Putamen (tissue), 1 donor: ENCODE results near the gene SEMA4D.

Source experiments
- DNase-seq: peaks from one replicate; pipeline ENCODE4 v3.0.0-alpha.2; 2016; ENCODE audit warnings: low spot score

Gene SEMA4D

GRCh38 chr9:89410641-89411350 lies 87.1 kb downstream of the SEMA4D start:
- DNase-seq: peak; percentile 73

DNA sequence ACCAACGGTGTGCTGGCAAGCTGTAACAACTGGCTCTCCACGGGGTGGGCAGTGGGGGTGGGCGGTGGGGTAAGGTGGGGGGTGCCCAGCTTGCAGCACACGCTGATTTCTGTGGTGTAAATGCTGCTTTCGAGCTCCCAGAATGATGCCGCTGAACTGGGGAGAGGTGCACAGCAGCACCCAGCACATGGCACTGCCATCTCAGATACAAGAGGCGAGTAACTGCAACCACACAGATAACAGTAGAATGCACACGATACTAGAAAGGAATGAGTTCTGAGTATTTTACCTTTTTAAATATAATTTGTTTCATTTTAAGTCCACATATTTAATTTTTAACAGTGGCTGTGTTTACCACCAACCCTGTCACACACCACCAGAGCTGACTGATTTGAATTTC lies 87.9 kb downstream of the SEMA4D start:
- DNase-seq: no peak

DNA sequence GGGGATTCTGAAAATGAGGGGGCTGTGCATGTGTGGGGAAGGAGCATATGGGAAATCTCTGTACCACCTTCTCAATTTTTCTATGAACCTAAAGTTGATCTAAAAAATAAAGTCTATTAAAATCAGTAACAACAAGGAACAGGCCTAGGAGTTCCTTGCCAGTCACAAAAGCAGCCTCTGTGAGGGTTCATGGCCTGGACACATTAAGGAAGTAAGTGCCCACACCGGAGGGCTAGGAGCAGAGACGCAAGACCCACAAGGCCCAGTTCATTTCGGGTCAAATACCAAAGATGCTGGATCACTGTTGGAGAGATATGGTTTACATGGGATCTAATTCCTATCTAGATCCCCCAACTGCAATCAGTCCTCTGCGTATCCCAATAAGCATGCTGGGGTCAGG lies 88.4 kb downstream of the SEMA4D start:
- DNase-seq: no peak

- no peak for DNase-seq
These were observed 89.2 kb downstream of the SEMA4D start for GRCh38 chr9:89408628-89409101.

DNA sequence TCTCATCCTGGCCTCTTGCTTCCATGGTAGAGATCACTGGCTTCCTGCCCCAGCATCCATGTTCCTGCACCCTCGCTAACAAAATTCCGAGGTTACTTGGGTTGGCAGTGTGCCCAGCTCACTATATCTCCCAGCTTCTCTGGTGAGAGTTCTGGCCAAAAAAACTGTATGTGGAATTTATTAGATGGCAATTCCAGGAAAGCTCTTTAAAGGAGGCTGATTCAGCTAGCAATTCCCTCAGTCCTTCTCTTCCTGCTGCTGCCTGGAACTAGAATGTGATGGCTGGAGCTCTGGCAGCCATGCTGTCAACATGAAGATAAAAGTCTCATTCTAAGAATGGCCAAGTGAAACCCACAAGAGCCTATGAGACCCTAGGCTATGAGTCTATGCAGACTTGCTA lies 90.8 kb downstream of the SEMA4D start:
- no peak for DNase-seq

DNA sequence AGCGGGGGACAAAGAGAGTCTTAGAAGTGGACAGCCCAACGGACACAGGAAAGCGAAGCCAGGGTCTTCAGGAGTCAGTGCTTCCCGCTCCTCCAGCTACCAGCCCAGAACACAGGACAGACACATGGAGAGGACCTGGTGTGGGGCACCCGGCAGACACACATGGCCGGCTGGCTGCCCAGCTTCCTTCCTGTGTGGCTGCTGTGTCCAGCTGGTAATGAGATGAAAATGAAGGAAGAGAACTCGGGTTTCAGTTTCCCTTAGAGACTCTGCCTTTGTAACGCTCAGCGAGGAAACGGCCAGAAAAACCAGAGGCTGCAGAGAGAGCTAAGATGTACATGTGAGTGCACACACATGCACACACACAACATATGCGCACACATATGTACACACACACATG lies 92.1 kb downstream of the SEMA4D start:
- DNase-seq: no peak

GRCh38 chr9:89404074-89404473 lies 93.8 kb downstream of the SEMA4D start:
- no peak for DNase-seq

GRCh38 chr9:89402695-89403427 lies 95.1 kb downstream of the SEMA4D start:
- no peak for DNase-seq

GRCh38 chr9:89400403-89401116 lies 97.4 kb downstream of the SEMA4D start:
- DNase-seq: peak; percentile 39

DNA sequence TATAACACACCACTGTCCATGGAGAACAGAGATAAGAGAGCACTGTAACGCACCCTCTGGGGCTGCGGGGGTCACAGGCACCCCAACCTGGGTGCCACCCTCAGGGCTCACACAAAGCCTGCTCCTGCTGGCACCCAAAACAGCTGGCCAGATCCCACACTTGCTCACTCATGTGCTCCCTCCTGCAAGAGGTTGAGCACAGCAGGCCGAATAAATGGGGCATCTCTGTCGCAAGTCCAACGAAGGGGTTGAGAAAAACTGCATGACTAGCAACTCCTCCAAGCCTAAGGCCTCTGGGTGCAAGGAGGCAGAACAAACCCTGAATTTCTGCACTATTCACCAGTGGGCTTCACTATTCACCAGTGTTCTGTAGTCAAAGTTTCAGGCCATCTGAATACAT lies 99.3 kb downstream of the SEMA4D start:
- DNase-seq: no peak

GRCh38 chr9:89397471-89397870 lies 100.4 kb downstream of the SEMA4D start:
- DNase-seq: peak; percentile 68

GRCh38 chr9:89395931-89396710 lies 101.8 kb downstream of the SEMA4D start:
- no peak for DNase-seq

DNA sequence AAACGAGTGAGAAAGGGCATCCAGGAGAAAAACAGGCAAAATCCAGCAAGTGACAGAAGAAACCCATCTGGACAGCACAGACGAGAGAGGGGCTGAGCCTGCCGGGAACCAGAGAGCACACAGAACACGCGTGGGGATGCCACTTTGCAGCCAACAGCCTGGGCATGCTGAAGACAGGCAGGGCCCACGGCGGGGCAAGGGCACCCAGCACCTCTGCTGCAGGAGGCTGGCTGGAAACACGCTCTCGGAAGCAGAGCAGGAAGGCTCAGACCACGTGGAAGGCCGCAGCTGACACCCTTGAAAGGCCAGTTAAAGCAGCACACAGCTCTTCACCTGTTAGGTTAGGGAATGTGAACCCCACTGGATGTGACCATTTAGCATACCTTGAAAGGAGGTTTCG lies 103.5 kb downstream of the SEMA4D start:
- DNase-seq: no peak

DNA sequence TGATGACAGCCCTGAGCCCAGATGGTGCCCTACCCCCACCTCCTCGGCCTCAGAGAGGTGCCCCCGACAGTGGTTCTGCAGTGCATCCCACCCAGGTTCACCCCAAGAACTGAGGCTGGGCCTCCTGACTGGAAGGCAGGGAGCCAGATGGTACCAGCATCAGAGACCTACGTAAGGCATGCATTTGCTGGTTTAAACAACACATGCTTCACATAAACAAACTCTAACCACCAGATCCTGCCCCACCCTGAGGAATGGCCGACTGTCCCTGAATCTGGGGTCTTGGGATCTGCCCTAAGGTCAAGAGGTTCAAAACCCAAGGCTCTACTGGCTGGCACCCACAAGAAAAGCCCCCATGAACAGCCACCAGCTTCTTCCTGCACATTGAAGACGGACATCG lies 106.3 kb downstream of the SEMA4D start:
- DNase-seq: no peak

DNA sequence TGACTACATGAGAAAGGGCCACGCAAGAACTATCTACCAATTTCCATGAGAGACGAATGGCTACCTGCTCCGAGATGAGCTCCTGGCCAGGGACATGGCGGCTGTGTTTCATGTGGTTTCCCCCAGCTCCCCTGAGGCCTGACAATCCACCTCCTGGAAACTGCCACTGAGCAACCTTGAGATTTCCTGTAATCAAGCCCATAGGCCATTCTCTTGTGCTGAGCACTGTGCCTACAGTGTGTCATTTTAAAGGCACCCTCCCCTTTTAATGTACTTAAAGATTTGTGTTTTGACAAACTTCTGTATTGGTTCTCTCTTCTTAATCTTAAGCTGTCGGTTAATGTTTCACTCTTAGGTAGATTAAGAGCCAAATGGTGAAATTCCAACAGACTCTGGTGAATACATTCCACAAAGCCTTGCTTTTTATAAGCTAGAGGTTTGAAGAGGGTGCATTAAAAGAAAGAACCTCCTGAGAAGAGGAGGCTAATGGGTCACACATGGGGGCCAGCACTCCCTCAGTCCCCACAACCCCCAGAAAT lies 107.3 kb downstream of the SEMA4D start:
- DNase-seq: no peak

DNA sequence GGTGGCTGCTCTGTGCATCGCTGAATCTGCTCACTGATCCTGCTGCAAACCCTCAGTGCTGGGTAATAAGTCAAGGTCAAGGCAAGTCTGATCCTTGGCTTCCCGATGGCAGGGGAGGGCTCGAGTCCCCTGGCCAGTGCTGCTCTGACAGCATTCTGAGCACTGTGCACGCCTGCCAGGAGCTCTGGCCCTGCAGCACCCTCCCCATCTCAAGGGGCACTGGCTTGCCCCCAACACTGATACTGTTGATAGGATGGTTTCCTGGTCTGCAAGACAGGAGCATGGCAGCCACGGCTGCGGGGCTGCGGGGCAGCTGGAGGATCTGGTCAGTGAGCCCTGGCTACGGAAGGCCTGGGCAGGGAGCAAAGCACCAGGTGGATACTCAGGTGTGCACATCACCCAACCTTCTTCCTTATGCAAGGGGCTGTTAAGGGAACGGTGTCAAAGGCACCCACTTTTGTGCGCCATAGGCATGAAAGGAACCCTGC lies 107.8 kb downstream of the SEMA4D start:
- DNase-seq: no peak

- no peak for DNase-seq
These were observed 109.1 kb downstream of the SEMA4D start for GRCh38 chr9:89388868-89389177.

- DNase-seq: peak; percentile 49
These were observed 109.6 kb downstream of the SEMA4D start for GRCh38 chr9:89388084-89388867.

GRCh38 chr9:89387197-89387849 lies 110.6 kb downstream of the SEMA4D start:
- DNase-seq: no peak

- no peak for DNase-seq
These were observed 111.1 kb downstream of the SEMA4D start for GRCh38 chr9:89386797-89387196.

GRCh38 chr9:89386206-89386605 lies 111.7 kb downstream of the SEMA4D start:
- DNase-seq: no peak
